NCI-H2081 treated with DMSO at 0.1 percent for 48 hours (cell line): ENCODE results near the gene GJB1.

ENCODE experiments used
- DNase-seq: peaks from one replicate; lab custom pipeline; 2025; lab: John Stamatoyannopoulos, UW

GJB1 gene

DNA sequence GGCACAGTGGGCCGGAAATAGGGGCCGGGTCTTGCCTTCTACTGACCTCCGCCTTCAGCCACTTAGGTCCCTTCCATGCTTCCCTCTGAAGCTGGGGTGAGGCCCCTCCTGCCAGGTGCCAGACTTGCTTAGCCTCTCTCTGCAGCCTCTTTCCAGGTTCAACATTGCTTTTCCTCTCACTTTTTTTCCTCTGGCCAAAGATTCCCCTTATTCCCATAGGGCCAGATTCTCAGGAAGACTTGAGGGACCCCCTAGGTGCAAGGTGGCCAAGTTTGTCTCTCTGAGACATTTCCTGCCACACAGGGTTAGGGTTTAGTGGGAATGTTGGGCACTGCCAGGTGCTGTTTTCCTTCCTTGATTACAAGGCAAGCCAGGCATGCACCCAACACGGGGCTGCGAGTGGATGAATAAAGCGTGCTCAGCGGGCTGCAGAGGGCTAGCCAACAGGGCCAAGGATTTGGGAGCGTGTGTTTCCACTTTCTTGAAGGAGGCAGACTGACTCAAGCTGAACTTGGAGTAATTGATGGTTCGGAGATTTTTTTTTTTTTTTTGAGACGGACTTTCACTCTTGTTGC is 7.6 kb upstream of the GJB1 start:
- DNase-seq = no peak

GRCh38 chrX:71216485-71216884 is 6.5 kb upstream of the GJB1 start:
- peak; percentile 81 for DNase-seq

DNA sequence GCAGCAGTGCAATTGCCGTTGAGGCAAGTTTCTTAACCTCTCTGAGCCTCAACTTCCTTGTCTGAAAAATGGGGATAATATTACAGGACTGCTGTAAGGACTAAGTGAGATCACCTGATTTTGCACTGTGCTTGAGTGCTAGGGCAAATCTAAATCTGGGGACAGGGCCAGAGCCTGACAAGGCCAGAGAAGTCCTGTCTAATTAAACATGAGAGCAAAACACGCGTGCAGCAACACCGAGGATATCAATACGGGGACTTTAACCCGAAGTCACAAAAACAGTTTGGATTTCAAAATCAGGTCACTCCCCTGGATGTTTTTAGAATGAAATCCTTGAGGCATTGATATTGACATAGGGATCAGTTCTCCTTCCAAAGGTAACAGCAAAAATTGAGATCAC is 5.7 kb upstream of the GJB1 start:
- DNase-seq = no peak

DNA sequence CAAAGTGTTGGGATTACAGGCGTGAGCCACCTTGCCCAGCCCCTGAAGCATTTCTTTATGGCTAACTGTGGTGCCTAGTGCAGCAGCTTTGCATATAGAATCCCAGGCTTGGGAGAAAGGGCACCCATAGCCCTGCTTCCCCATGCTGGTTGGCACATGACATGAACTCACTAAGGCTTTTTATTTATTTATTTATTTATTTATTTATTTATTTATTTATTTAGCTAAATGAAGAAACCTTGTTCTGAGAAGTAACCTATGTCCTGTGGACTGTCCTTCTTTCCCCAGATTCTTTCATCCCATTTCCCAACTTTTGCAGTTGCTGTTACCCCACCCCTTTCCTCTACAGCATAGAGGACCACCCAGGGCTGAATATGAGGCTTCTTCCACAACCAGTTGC is 1.9 kb upstream of the GJB1 start:
- DNase-seq = no peak

DNA sequence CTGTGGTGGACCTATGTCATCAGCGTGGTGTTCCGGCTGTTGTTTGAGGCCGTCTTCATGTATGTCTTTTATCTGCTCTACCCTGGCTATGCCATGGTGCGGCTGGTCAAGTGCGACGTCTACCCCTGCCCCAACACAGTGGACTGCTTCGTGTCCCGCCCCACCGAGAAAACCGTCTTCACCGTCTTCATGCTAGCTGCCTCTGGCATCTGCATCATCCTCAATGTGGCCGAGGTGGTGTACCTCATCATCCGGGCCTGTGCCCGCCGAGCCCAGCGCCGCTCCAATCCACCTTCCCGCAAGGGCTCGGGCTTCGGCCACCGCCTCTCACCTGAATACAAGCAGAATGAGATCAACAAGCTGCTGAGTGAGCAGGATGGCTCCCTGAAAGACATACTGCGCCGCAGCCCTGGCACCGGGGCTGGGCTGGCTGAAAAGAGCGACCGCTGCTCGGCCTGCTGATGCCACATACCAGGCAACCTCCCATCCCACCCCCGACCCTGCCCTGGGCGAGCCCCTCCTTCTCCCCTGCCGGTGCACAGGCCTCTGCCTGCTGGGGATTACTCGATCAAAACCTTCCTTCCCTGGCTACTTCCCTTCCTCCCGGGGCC is 1.2 kb downstream of the GJB1 start:
- DNase-seq = no peak

GRCh38 chrX:71225009-71225408 is 2.0 kb downstream of the GJB1 start:
- DNase-seq = no peak

GRCh38 chrX:71225676-71226075 is 2.7 kb downstream of the GJB1 start:
- no peak for DNase-seq

- no peak for DNase-seq
Measured at GRCh38 chrX:71227370-71228062, 4.5 kb downstream of the GJB1 start.

DNA sequence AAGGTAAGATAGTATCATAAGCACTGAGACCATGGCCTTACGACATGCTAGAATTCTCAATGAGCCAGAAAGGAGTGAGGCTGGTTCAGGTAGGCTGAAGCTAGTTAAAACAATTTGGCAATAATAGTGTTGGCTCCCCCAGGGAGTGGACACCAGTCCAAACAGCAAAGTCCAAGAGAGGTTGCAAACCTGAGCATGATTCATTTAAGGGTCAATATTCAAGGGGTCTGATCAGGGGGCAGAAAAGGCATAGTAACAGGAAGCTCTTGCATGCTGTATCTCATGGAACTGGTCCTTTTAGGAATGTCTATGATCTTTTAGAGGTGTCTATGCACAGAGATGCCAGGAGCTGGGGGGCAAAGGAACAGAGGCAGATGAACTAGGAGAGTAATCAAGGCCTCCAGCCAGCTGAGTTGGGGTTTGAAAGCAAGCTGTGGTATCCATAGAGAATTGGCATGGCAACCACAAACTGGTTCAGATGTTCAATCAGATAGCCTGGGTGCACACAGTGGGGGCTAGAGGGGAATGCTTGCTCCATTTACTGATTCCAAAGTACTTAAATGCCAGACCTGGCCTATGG is 5.1 kb downstream of the GJB1 start:
- no peak for DNase-seq

DNA sequence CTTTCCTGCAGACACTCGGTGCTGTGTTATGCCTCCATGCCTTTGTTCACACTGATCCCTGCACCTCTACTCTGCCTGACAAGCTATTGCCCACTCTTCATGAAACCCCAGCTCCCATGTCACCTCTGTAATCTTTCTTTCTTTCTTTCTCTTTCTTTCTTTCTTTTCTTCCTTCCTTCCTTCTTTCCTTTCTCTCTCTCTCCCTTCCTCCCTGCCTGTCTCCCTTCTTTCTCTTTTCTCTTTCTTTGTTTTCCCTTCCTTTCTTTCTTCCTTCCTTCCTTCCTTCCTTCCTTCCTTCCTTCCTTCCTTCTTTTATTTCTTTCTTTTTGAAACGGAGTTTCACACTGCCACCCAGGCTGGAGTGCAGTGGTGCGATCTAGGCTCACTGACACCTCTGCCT is 12.5 kb downstream of the GJB1 start:
- no peak for DNase-seq

DNA sequence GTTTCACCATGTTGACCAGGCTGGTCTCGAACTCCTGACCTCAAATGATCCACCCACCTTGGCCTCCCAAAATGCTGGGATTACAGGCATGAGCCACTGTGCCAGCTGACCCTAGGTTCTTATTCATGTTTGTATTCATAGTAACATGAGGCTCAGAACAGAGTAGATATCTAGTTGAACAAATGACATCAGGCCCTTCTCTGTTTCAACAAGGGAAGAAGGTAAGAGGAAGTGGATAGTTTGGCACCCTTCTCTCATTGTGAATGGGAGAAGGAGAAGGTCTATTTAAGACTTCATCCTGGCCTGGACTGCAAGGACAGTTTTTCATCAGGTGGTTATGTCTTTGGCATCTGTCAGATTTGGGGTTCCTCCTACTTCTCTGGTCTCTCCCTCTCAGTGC is 13.8 kb downstream of the GJB1 start:
- DNase-seq = no peak

GRCh38 chrX:71239781-71240180 is 16.8 kb downstream of the GJB1 start:
- no peak for DNase-seq

DNA sequence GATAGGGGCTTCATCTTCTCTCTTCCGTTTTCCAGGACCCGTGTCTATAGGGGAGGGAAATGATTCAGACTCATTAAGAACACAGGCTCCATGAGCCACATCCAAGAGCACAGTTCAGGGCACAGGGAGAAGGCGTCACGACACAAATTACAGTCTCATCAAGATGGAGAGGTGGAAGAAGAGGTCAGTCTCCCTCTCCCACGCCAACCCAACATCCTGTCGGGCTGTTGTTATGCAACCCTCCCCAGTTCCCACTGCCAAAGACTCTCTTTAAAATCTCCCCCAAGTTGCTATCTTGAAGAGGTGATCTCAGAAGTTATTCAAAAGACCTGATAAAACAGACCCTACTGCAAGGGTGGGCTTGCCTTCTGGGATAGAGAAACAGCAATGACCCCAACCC is 18.3 kb downstream of the GJB1 start:
- no peak for DNase-seq

- no peak for DNase-seq
Measured at GRCh38 chrX:71244359-71245128, 21.5 kb downstream of the GJB1 start.

GRCh38 chrX:71245159-71245558 is 22.1 kb downstream of the GJB1 start:
- no peak for DNase-seq

- DNase-seq = no peak
Measured at GRCh38 chrX:71250841-71251240, 27.8 kb downstream of the GJB1 start.

GRCh38 chrX:71251466-71251973 is 28.5 kb downstream of the GJB1 start:
- DNase-seq = no peak

DNA sequence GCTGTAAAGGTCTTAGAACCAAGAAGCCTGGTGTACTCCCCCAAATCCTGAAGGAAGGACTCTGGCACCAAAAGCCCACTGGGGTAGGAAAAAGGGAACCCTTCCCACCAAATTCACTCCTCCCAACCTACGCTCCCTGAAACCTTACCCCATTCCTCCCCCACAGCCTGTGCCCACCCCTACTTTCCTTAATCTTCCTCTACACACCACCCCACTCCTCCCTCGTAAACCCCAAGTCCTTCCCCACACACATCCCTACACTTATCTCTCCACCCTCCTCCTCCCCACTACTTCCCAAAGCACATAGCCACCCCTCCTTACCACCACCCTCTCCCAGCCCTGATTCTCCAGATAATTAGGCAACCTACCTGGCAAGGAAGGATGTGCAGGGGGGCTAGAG is 29.2 kb downstream of the GJB1 start:
- no peak for DNase-seq

GRCh38 chrX:71253253-71254091 is 30.4 kb downstream of the GJB1 start:
- DNase-seq = no peak

- DNase-seq = peak; percentile 33
Measured at GRCh38 chrX:71254092-71254963, 31.3 kb downstream of the GJB1 start, which contains the start of gene ZMYM3. TSS of gene ZMYM3 (minus strand) at chrX:71254140. CDS start at chrX:71253255, 885 bp downstream.
